ENCODE measurements around the gene EXOG. TPM values are rescaled to one million over a fixed set of nuclear protein-coding genes. Genes with fewer than 3 reads are reported as not detected.
A peak's percentile ranks its signal among the peaks of the same experiment; 100 is the strongest.

The EXOG gene
- polyA plus RNA-seq, 3 donors, result 1.6 to 5.4 (median 2.4) TPM

- H4K20me1 ChIP-seq (ENCODE audit: insufficient read depth, low read length), result no peaks in the 10 kb centered on the region
- peaks cover 20% of the 10 kb centered on the region for H3K4me1 Mint-ChIP-seq
- intact Hi-C loops (cut with micrococcal nuclease), result no loop called here
- peak overlapping the region; percentile 36 for H3K9ac ChIP-seq (ENCODE audit: insufficient read depth, low read length, poor library complexity, severe bottlenecking)
- peaks cover 7 to 22% (median 15%) of the 10 kb centered on the region in 7 donors for H3K9me3 Mint-ChIP-seq
- H3K36me3 ChIP-seq (replicated peaks in 1 of 2; ENCODE audit: control insufficient read depth in 1 of 2, insufficient read depth in 2 of 2, low read length in 2 of 2), result no peaks in the 10 kb centered on the region
- WGBS (ENCODE audit: insufficient coverage), result under 1% methylated on average over 30 of the region's 36 CpGs
- no peaks in the 10 kb centered on the region for H3K79me2 ChIP-seq (ENCODE audit: insufficient read depth, low read length)
- H3K4me1 ChIP-seq (ENCODE audit: control insufficient read depth in 1 of 2, insufficient read depth in 2 of 2, low read length in 2 of 2), result peaks cover 20 to 29% of the 10 kb centered on the region in 2 donors
- H3K27me3 ChIP-seq (ENCODE audit: control insufficient read depth in 2 of 2, insufficient read depth in 2 of 2, low read length in 2 of 2), result peaks cover 36 to 45% of the 10 kb centered on the region in 2 donors
- H3K4me2 ChIP-seq (replicated peaks; ENCODE audit: extremely low read depth, low read length, poor library complexity, severe bottlenecking), result peak overlapping the region; percentile 91
- peaks cover 3 to 8% of the 10 kb centered on the region in 2 donors for H3K9me3 ChIP-seq (replicated peaks in 1 of 2; ENCODE audit: control insufficient read depth in 1 of 2, insufficient read depth in 1 of 2, low read length in 2 of 2)
- no peak for TF ChIP-seq CTCF (IDR thresholded peaks at IDR 0.05)
- no peak overlapping the region for H3K27ac ChIP-seq (ENCODE audit: low read depth in 1 of 2, low read length in 2 of 2)
- peak overlapping the region; percentile 48 to 79 for H3K4me3 Mint-ChIP-seq
- H2AFZ ChIP-seq (ENCODE audit: insufficient read depth, low read depth, low read length, poor library complexity, severe bottlenecking), result peak overlapping the region; percentile 72
- no peak overlapping the region for H3K27ac Mint-ChIP-seq
- no peak for DNase-seq
- peaks cover 46 to 56% (median 47%) of the 10 kb centered on the region in 3 donors for H3K27me3 Mint-ChIP-seq (ENCODE audit: low read depth in 3 of 3)
- H3K36me3 Mint-ChIP-seq, result peaks cover 0 to 3% of the 10 kb centered on the region in 2 donors
- peak overlapping the region in 2 of 3 experiments; percentile 32 to 78 for H3K4me3 ChIP-seq (replicated peaks in 1 of 3; ENCODE audit: low read depth in 2 of 3, low read length in 3 of 3)
Measured at GRCh38 chr3:38453913-38454177, 42.3 kb upstream of the EXOG start.

GRCh38 chr3:38454178-38454883 lies 41.8 kb upstream of the EXOG start:
- under 1% methylated on average over 78 of the region's 78 CpGs for WGBS (ENCODE audit: insufficient coverage)
- Histone ChIP-seq H3K9me3 (replicated peaks in 1 of 2; ENCODE audit: control insufficient read depth in 1 of 2, insufficient read depth in 1 of 2, low read length in 2 of 2) (peaks cover 3 to 8% of the 10 kb centered on the region in 2 donors), H3K27me3 (ENCODE audit: control insufficient read depth in 2 of 2, insufficient read depth in 2 of 2, low read length in 2 of 2) (peaks cover 36 to 45% of the 10 kb centered on the region in 2 donors), H3K79me2 (ENCODE audit: insufficient read depth, low read length) (no peaks in the 10 kb centered on the region), H3K4me3 (replicated peaks in 1 of 3; ENCODE audit: low read depth in 2 of 3, low read length in 3 of 3) (peak overlapping the region; percentile 32 to 78 (median 41)), H3K9ac (ENCODE audit: insufficient read depth, low read length, poor library complexity, severe bottlenecking) (peak overlapping the region; percentile 36), H3K4me2 (replicated peaks; ENCODE audit: extremely low read depth, low read length, poor library complexity, severe bottlenecking) (peak overlapping the region; percentile 91), H4K20me1 (ENCODE audit: insufficient read depth, low read length) (no peaks in the 10 kb centered on the region), H2AFZ (ENCODE audit: insufficient read depth, low read depth, low read length, poor library complexity, severe bottlenecking) (peak overlapping the region; percentile 72), H3K36me3 (replicated peaks in 1 of 2; ENCODE audit: control insufficient read depth in 1 of 2, insufficient read depth in 2 of 2, low read length in 2 of 2) (no peaks in the 10 kb centered on the region), H3K4me1 (ENCODE audit: control insufficient read depth in 1 of 2, insufficient read depth in 2 of 2, low read length in 2 of 2) (peaks cover 20 to 29% of the 10 kb centered on the region in 2 donors), H3K27ac (ENCODE audit: low read depth in 1 of 2, low read length in 2 of 2) (no peak overlapping the region)
- Mint-ChIP-seq H3K9me3 (peaks cover 7 to 22% (median 14%) of the 10 kb centered on the region in 7 donors), H3K27me3 (ENCODE audit: low read depth in 3 of 3) (peaks cover 42 to 52% (median 47%) of the 10 kb centered on the region in 3 donors), H3K4me1 (peaks cover 20% of the 10 kb centered on the region), H3K27ac (peak overlapping the region in 2 of 7 donors; percentile 25 to 83), H3K36me3 (peaks cover 0 to 3% of the 10 kb centered on the region in 2 donors), H3K4me3 (peak overlapping the region; percentile 91 to 98)
- DNase-seq, result no peak
- TF ChIP-seq CTCF (IDR thresholded peaks at IDR 0.05), result no peak
- intact Hi-C loops (cut with micrococcal nuclease), result no loop called here
